HCT116 (cell line): ENCODE results near the gene SMIM33. TPM values are rescaled to one million over a fixed set of nuclear protein-coding genes. Genes with fewer than 3 reads are reported as not detected.

ENCODE experiments used
- ATAC-seq: fragments of 200-7000 bp; cut with Tn5 transposase; 2 replicates; pipeline ENCODE4 v1.9.1; 2020; ENCODE audit warnings: mild to moderate bottlenecking, moderate library complexity
- BruUV-seq: library from RNA; stranded (reverse); fragments of 400-500 nt; replicated peaks from 2 replicates; lab custom pipeline; 2021; lab: Mats Ljungman, UMichigan
- CTCF ChIA-PET: fragments of 300-600 bp; sonication (Branson Sonifier 250); formaldehyde crosslinking; loops from one replicate; lab custom pipeline; 2021; ENCODE audit warnings: antibody characterized with exemption; lab: Charles Lee
- POLR2A ChIA-PET: fragments of 300-600, 350-600 bp; sonication (Branson Sonifier 250); formaldehyde crosslinking; loops from one replicate; lab custom pipeline; 2021; ENCODE audit warnings: antibody characterized with exemption; lab: Charles Lee
- RAD21 ChIA-PET, 2 experiments: fragments of 300-600 bp; sonication (Branson Sonifier 250); formaldehyde crosslinking; loops; one replicate each; lab custom pipeline; 2023; ENCODE audit warnings: low total read pairs in 2 of 2; ENCODE audit not compliant: uncharacterized antibody in 2 of 2, unreplicated experiment in 2 of 2, low non-redundant PET in 1 of 2; lab: Charles Lee
- DNase-seq: peaks from one replicate; pipeline ENCODE4 v3.0.0-alpha.2; 2010; ENCODE audit warnings: low read depth, low spot score
- H2AFZ ChIP-seq: fragments of 200-600 bp; shearing (Covaris generic), sonication (generic); 2 replicates; pipeline ENCODE4 v1.6.1; 2017; ENCODE audit warnings: low read depth, mixed run types, mixed read lengths, antibody characterized with exemption, low read length; ENCODE audit not compliant: poor library complexity, severe bottlenecking
- H3K27ac ChIP-seq: 2 replicates; pipeline ENCODE4 v1.5.1; 2012; ENCODE audit warnings: low read depth, low read length
- H3K27me3 ChIP-seq: fragments of 200-600 bp; sonication (generic); 2 replicates; pipeline ENCODE4 v1.6.1; 2016; ENCODE audit warnings: mixed run types, low read length, mixed read lengths; ENCODE audit not compliant: insufficient read depth
- H3K36me3 ChIP-seq, 2 experiments: fragments of 200-500 bp in 1 of 2; fragments of 200-600 bp in 1 of 2; sonication (Bioruptor generic) in 1 of 2; sonication (generic) in 1 of 2; 2 replicates each; pipeline versions ENCODE4 v1.5.1 to v1.6.1; 2014 to 2016; ENCODE audit warnings: low read length in 2 of 2, inconsistent platforms in 1 of 2, mixed read lengths in 1 of 2, mixed run types in 1 of 2; ENCODE audit not compliant: insufficient read depth in 2 of 2, control insufficient read depth in 1 of 2
- H3K4me1 ChIP-seq, 2 experiments: fragments of 200-600 bp in 1 of 2; sonication (generic) in 1 of 2; 2 replicates each; pipeline versions ENCODE4 v1.5.1 to v1.6.1; 2012 to 2017; ENCODE audit warnings: low read length in 2 of 2, inconsistent platforms in 1 of 2, mild to moderate bottlenecking in 1 of 2, mixed read lengths in 1 of 2, mixed run types in 1 of 2, moderate library complexity in 1 of 2; ENCODE audit not compliant: insufficient read depth in 2 of 2, control insufficient read depth in 1 of 2
- H3K4me2 ChIP-seq: fragments of 200-600 bp; sonication (generic); 2 replicates; pipeline ENCODE4 v1.6.1; 2017; ENCODE audit warnings: mixed run types, low read length, mixed read lengths
- H3K4me3 ChIP-seq, 2 experiments: fragments of 200-600 bp in 1 of 2; sonication (generic) in 1 of 2; replicated peaks in 1 of 2; 2 replicates each; pipeline ENCODE4 v1.5.1; 2011 to 2016; ENCODE audit warnings: low read length in 2 of 2, control low read depth in 1 of 2, low read depth in 1 of 2, mild to moderate bottlenecking in 1 of 2, mixed read lengths in 1 of 2, mixed run types in 1 of 2
- H3K79me2 ChIP-seq: fragments of 200-600 bp; sonication (generic); 2 replicates; pipeline ENCODE4 v1.6.1; 2017; ENCODE audit warnings: mild to moderate bottlenecking, mixed run types, low read length, moderate library complexity, mixed read lengths; ENCODE audit not compliant: insufficient read depth
- H3K9ac ChIP-seq: fragments of 200-600 bp; sonication (generic); 2 replicates; pipeline ENCODE4 v1.6.1; 2016; ENCODE audit warnings: low read length, mixed read lengths
- H3K9me2 ChIP-seq: fragments of 200-600 bp; sonication (generic), shearing (Covaris generic); 2 replicates; pipeline ENCODE4 v1.6.1; 2017; ENCODE audit warnings: mixed run types, mild to moderate bottlenecking, moderate library complexity; ENCODE audit not compliant: insufficient read depth
- H3K9me3 ChIP-seq, 2 experiments: fragments of 200-500 bp in 1 of 2; fragments of 200-600 bp in 1 of 2; sonication (Bioruptor generic) in 1 of 2; sonication (generic) in 1 of 2; 2 replicates each; pipeline ENCODE4 v1.6.1; 2014 to 2017; ENCODE audit warnings: low read length in 2 of 2, mixed read lengths in 2 of 2, inconsistent platforms in 1 of 2, low read depth in 1 of 2, mild to moderate bottlenecking in 1 of 2, mixed run types in 1 of 2, moderate library complexity in 1 of 2; ENCODE audit not compliant: control insufficient read depth in 1 of 2, insufficient read depth in 1 of 2
- H4K20me1 ChIP-seq: fragments of 200-600 bp; sonication (generic), shearing (Covaris generic); 2 replicates; pipeline ENCODE4 v1.6.1; 2017; ENCODE audit warnings: mixed run types, mild to moderate bottlenecking, moderate library complexity; ENCODE audit not compliant: insufficient read depth
- CBX3 ChIP-seq: IDR thresholded peaks from 2 replicates; pipeline ENCODE4 v1.6.1; 2012; ENCODE audit warnings: low read depth
- CEBPB ChIP-seq: IDR thresholded peaks from 2 replicates; pipeline ENCODE4 v1.6.1; 2012; ENCODE audit warnings: low read depth
- ELF1 ChIP-seq: IDR thresholded peaks from 2 replicates; pipeline ENCODE4 v1.6.1; 2012; ENCODE audit warnings: low read depth, borderline replicate concordance
- FOSL1 ChIP-seq: IDR thresholded peaks from 2 replicates; pipeline ENCODE4 v1.6.1; 2012; ENCODE audit warnings: low read depth
- JUND ChIP-seq: IDR thresholded peaks from 2 replicates; pipeline ENCODE4 v1.6.1; 2012
- SIN3A ChIP-seq: IDR thresholded peaks from 2 replicates; pipeline ENCODE4 v1.6.1; 2012; ENCODE audit warnings: low read depth
- SRF ChIP-seq: IDR thresholded peaks from 2 replicates; pipeline ENCODE4 v1.6.1; 2012; ENCODE audit warnings: low read depth
- ZBTB33 ChIP-seq: IDR thresholded peaks from 2 replicates; pipeline ENCODE4 v1.6.1; 2011; ENCODE audit warnings: mild to moderate bottlenecking, low read length, moderate library complexity; ENCODE audit not compliant: insufficient replicate concordance; ENCODE audit errors: extremely low read depth
- ZFX ChIP-seq: fragments of 450-650 bp; IDR thresholded peaks from 2 replicates; pipeline ENCODE4 v1.6.1; 2017
- intact Hi-C: fragments of 100-400 bp; cut with micrococcal nuclease; formaldehyde crosslinking; loops from 2 replicates; pipeline ENCODE4 v1.10.0; 2022
- total RNA-seq: library from RNA; stranded (reverse); gene quantifications from one replicate; pipeline ENCODE4 v1.2.1, GENCODE V29; 2021; ENCODE audit not compliant: unreplicated experiment
- TF ChIP-seq, protein P1 (sequence below): IDR thresholded peaks from 2 replicates; pipeline ENCODE4 v1.6.1; 2012; ENCODE audit warnings: low read depth

Gene SMIM33
- total RNA-seq, 1 experiment from 2014 or later: not detected

- H3K27ac ChIP-seq: peak overlapping the region; percentile 94
- H3K4me1 ChIP-seq: peaks cover 26 to 30% of the 10 kb centered on the region in 2 experiments
- 0 out of 4 replicates have a peak, but pooled peaks cover 0 to 2% of the 10 kb centered on the region in 2 experiments for H3K36me3 ChIP-seq
- peak overlapping the region; percentile 68 for H3K4me2 ChIP-seq
- no peak for DNase-seq
- H3K9ac ChIP-seq: peak overlapping the region; percentile 61; the same call in 1 of the 2 replicates
- H3K9me2 ChIP-seq: no peaks in the 10 kb centered on the region
- H3K4me3 ChIP-seq: peak overlapping the region in 1 of 2 experiments; percentile 54; a peak in 3 of 4 replicates
- ChIA-PET CTCF (interaction anchor here (0.6 kb wide), 1 partner anchor 11 kb away, joined by 3 read pairs; no protein-coding TSS in a partner anchor), POLR2A (no interaction called here), RAD21 (no interaction called here)
- no peaks in the 10 kb centered on the region for H3K9me3 ChIP-seq
- intact Hi-C loops: no loop called here
- H4K20me1 ChIP-seq: no peaks in the 10 kb centered on the region
- H3K27me3 ChIP-seq: no peaks in the 10 kb centered on the region
- peak; percentile 2; the same call in 1 of the 2 replicates for ATAC-seq
- no peaks in the 10 kb centered on the region for H3K79me2 ChIP-seq
- no TSS peak for BruUV-seq
- TF ChIP-seq JUND: no peak
- no peak for TF ChIP-seq ZFX
- TF ChIP-seq ZBTB33: no peak
- no peak for TF ChIP-seq ELF1
- no peak for TF ChIP-seq SIN3A
- no peak for TF ChIP-seq SRF
- TF ChIP-seq, protein P1, sequence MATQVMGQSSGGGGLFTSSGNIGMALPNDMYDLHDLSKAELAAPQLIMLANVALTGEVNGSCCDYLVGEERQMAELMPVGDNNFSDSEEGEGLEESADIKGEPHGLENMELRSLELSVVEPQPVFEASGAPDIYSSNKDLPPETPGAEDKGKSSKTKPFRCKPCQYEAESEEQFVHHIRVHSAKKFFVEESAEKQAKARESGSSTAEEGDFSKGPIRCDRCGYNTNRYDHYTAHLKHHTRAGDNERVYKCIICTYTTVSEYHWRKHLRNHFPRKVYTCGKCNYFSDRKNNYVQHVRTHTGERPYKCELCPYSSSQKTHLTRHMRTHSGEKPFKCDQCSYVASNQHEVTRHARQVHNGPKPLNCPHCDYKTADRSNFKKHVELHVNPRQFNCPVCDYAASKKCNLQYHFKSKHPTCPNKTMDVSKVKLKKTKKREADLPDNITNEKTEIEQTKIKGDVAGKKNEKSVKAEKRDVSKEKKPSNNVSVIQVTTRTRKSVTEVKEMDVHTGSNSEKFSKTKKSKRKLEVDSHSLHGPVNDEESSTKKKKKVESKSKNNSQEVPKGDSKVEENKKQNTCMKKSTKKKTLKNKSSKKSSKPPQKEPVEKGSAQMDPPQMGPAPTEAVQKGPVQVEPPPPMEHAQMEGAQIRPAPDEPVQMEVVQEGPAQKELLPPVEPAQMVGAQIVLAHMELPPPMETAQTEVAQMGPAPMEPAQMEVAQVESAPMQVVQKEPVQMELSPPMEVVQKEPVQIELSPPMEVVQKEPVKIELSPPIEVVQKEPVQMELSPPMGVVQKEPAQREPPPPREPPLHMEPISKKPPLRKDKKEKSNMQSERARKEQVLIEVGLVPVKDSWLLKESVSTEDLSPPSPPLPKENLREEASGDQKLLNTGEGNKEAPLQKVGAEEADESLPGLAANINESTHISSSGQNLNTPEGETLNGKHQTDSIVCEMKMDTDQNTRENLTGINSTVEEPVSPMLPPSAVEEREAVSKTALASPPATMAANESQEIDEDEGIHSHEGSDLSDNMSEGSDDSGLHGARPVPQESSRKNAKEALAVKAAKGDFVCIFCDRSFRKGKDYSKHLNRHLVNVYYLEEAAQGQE: no peak
- no peak for TF ChIP-seq CBX3
- no peak for TF ChIP-seq CEBPB
- no peak for TF ChIP-seq FOSL1
- H2AFZ ChIP-seq: no peak overlapping the region
Observed at GRCh38 chr5:139481122-139481533, 10.3 kb downstream of the SMIM33 start.
